ENCODE data around the gene PAK1IP1.

Gene PAK1IP1

DNA sequence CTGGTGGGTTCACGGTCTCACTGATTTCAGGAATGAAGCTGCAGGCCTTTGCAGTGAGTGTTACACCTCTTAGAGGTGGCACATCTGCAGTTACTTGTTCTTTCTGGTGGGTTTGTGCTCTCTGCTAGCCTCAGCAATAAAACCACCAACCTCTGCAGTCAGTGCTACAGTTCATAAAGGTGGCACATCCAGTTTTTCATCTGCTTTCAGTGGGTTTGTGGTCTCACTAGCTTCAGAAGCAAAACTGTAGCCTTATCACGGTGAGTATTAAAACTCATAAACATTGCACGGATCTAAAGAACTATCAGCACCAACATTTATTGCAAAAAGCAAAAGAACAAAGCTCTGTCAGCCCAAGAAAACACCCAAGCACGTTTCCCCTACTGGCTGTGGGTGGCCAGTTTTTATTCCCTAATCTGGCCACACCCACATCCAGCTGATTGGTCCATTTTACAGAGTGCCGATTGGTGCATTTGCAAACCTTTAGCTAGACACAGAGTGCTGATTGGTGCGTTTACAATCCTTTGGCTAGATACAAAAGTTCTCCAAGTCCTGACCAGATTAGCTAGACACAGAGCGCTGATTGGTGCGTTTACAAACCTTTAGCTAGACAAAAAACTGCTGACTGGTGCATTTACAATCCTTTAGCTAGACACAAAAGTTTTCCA is 24.7 kb downstream of the PAK1IP1 start:
- Histone ChIP-seq H3K4me1 (ENCODE audit: low read length) (peaks cover 5% of the 10 kb centered on the region; the same call in 1 of the 2 replicates), H3K27ac (ENCODE audit: low read length) (no peak overlapping the region)

DNA sequence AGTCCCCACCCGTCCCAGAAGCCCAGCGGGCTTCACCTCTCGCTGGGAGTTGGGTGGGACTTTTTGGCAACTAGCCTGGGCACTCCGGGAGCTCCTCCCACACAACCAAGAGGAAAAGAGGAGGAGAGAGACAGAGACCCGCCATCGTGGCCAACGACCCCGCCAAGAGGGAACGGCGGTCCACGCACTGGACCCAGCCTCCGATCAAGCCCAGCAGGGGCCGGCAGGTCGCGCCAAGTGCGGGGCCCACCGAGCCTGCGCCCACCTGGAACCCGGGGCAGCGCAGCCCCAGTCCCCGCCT is 25.1 kb downstream of the PAK1IP1 start:
- Histone ChIP-seq H3K4me2 (ENCODE audit: low read depth, low read length) (peak overlapping the region; percentile 71), H3K9me2 (replicated peaks; ENCODE audit: insufficient read depth, low read length) (no peaks in the 10 kb centered on the region), H3K4me3 (ENCODE audit: low read length) (peak overlapping the region; percentile 62), H3K9me3 (replicated peaks; ENCODE audit: insufficient read depth, low read length) (no peaks in the 10 kb centered on the region), H3K36me3 (replicated peaks; ENCODE audit: insufficient read depth, low read length) (no peaks in the 10 kb centered on the region), H3K79me2 (ENCODE audit: low read length) (no peaks in the 10 kb centered on the region), H3F3A (ENCODE audit: insufficient read depth, low read length) (peaks cover 14% of the 10 kb centered on the region; the same call in 1 of the 2 replicates), H3K4me1 (ENCODE audit: low read length) (no peaks in the 10 kb centered on the region; the same call in 1 of the 2 replicates), H3K27me3 (replicated peaks; ENCODE audit: insufficient read depth, low read length) (no peaks in the 10 kb centered on the region), H3K9ac (ENCODE audit: low read length) (peak overlapping the region; percentile 58; the same call in 1 of the 2 replicates), H2AFZ (ENCODE audit: low read length) (peak overlapping the region; percentile 80), H3K27ac (ENCODE audit: low read length) (peak overlapping the region; percentile 35; the same call in 1 of the 2 replicates), H4K20me1 (ENCODE audit: insufficient read depth, low read length) (no peaks in the 10 kb centered on the region)
- no peak for DNase-seq
- TF ChIP-seq EZH2 (optimal IDR thresholded peaks at IDR 0.05; ENCODE audit: low read depth, low read length) (no peak), EZH2phosphoT487 (IDR thresholded peaks at IDR 0.05; ENCODE audit: low read length) (no peak)

More for the DNA sequence above, 24.7 kb downstream of the PAK1IP1 start:
- H3K36me3 ChIP-seq (replicated peaks; ENCODE audit: insufficient read depth, low read length): no peaks in the 10 kb centered on the region
- H4K20me1 ChIP-seq (ENCODE audit: insufficient read depth, low read length): no peaks in the 10 kb centered on the region
- peaks cover 19% of the 10 kb centered on the region for H3F3A ChIP-seq (ENCODE audit: insufficient read depth, low read length)
- H3K9me3 ChIP-seq (replicated peaks; ENCODE audit: insufficient read depth, low read length): no peaks in the 10 kb centered on the region
- H3K9ac ChIP-seq (ENCODE audit: low read length): no peak overlapping the region
- DNase-seq: peak; percentile 31
- H3K27me3 ChIP-seq (replicated peaks; ENCODE audit: insufficient read depth, low read length): no peaks in the 10 kb centered on the region
- H3K9me2 ChIP-seq (replicated peaks; ENCODE audit: insufficient read depth, low read length): no peaks in the 10 kb centered on the region
- peak overlapping the region; percentile 71; the same call in 1 of the 2 replicates for H3K4me2 ChIP-seq (ENCODE audit: low read depth, low read length)
- no peak overlapping the region; the same call in 1 of the 2 replicates for H3K4me3 ChIP-seq (ENCODE audit: low read length)
- no peaks in the 10 kb centered on the region for H3K79me2 ChIP-seq (ENCODE audit: low read length)
- H2AFZ ChIP-seq (ENCODE audit: low read length): peak overlapping the region; percentile 80; the same call in 1 of the 2 replicates
- TF ChIP-seq EZH2phosphoT487 (IDR thresholded peaks at IDR 0.05; ENCODE audit: low read length) (no peak), EZH2 (optimal IDR thresholded peaks at IDR 0.05; ENCODE audit: low read depth, low read length) (no peak)
- TF ChIP-seq, protein P1, sequence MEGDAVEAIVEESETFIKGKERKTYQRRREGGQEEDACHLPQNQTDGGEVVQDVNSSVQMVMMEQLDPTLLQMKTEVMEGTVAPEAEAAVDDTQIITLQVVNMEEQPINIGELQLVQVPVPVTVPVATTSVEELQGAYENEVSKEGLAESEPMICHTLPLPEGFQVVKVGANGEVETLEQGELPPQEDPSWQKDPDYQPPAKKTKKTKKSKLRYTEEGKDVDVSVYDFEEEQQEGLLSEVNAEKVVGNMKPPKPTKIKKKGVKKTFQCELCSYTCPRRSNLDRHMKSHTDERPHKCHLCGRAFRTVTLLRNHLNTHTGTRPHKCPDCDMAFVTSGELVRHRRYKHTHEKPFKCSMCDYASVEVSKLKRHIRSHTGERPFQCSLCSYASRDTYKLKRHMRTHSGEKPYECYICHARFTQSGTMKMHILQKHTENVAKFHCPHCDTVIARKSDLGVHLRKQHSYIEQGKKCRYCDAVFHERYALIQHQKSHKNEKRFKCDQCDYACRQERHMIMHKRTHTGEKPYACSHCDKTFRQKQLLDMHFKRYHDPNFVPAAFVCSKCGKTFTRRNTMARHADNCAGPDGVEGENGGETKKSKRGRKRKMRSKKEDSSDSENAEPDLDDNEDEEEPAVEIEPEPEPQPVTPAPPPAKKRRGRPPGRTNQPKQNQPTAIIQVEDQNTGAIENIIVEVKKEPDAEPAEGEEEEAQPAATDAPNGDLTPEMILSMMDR (IDR thresholded peaks at IDR 0.05; ENCODE audit: low read length): peak; percentile 6; the same call in 1 of the 2 replicates

DNA sequence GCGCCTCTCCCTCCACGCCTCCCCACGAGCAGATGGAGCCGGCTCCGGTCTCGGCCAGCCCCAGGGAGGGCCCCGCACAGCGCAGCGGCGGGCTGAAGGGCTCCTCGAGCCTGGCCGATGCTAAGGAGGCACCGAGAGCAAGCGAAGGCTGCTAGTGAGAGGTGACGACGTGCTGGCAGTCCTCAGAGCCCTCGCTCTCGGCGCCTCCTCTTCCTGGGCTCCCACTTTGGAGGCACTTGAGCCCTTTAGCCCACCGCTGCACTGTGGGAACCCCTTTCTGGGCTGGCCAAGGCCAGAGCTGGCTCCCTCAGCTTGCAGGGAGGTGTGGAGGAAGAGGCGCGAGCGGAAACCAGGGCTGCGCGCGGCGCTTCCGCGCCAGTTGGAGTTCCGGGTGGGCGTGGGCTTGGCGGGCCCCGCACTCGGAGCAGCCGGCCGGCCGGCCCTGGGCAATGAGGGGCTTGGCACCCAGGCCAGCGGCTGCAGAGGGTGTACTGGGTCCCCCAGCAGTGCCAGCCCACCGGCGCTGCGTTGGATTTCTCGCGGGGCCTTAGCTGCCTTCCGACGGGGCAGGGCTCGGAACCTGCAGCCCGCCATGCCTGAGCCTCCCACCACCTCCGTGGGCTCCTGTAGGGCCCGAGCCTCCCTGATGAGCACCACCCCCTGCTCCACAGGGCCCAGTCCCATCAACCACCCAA is 25.6 kb downstream of the PAK1IP1 start:
- H3K27me3 ChIP-seq (replicated peaks; ENCODE audit: insufficient read depth, low read length): no peaks in the 10 kb centered on the region
- H3K36me3 ChIP-seq (replicated peaks; ENCODE audit: insufficient read depth, low read length): no peaks in the 10 kb centered on the region
- H4K20me1 ChIP-seq (ENCODE audit: insufficient read depth, low read length): no peaks in the 10 kb centered on the region
- no peaks in the 10 kb centered on the region for H3K79me2 ChIP-seq (ENCODE audit: low read length)
- DNase-seq: peak; percentile 39
- no peak for TF ChIP-seq EZH2 (optimal IDR thresholded peaks at IDR 0.05; ENCODE audit: low read depth, low read length)
- TF ChIP-seq, protein P1 (IDR thresholded peaks at IDR 0.05; ENCODE audit: low read length): no peak
- no peak for TF ChIP-seq EZH2phosphoT487 (IDR thresholded peaks at IDR 0.05; ENCODE audit: low read length)
- H3F3A ChIP-seq (ENCODE audit: insufficient read depth, low read length): peaks cover 14% of the 10 kb centered on the region; the same call in 1 of the 2 replicates
- H3K9me3 ChIP-seq (replicated peaks; ENCODE audit: insufficient read depth, low read length): no peaks in the 10 kb centered on the region
- H3K4me3 ChIP-seq (ENCODE audit: low read length): peak overlapping the region; percentile 62
- H3K4me1 ChIP-seq (ENCODE audit: low read length): no peaks in the 10 kb centered on the region; the same call in 1 of the 2 replicates
- no peaks in the 10 kb centered on the region for H3K9me2 ChIP-seq (replicated peaks; ENCODE audit: insufficient read depth, low read length)
- H3K9ac ChIP-seq (ENCODE audit: low read length): peak overlapping the region; percentile 58
- H3K27ac ChIP-seq (ENCODE audit: low read length): peak overlapping the region; percentile 35; the same call in 1 of the 2 replicates
- peak overlapping the region; percentile 80 for H2AFZ ChIP-seq (ENCODE audit: low read length)
- peak overlapping the region; percentile 71 for H3K4me2 ChIP-seq (ENCODE audit: low read depth, low read length)

Measured in MM.1S (cell line).